GM12865 (cell line): ENCODE results near the gene TNFSF12.

Experiments used
- DNase-seq: peaks from one replicate; pipeline ENCODE4 v3.0.0; 2010; ENCODE audit warnings: low read depth
- H3K4me3 ChIP-seq: 2 replicates; pipeline ENCODE4 v1.5.1; 2011; ENCODE audit warnings: mild to moderate bottlenecking, low read depth, low read length, control low read depth
- TF ChIP-seq, protein P1 (sequence below): IDR thresholded peaks from 2 replicates; pipeline ENCODE4 v1.5.1; 2011; ENCODE audit warnings: low read length, control low read depth, low read depth, inconsistent platforms; ENCODE audit not compliant: insufficient read depth; ENCODE audit errors: missing control alignments

TNFSF12 gene

DNA sequence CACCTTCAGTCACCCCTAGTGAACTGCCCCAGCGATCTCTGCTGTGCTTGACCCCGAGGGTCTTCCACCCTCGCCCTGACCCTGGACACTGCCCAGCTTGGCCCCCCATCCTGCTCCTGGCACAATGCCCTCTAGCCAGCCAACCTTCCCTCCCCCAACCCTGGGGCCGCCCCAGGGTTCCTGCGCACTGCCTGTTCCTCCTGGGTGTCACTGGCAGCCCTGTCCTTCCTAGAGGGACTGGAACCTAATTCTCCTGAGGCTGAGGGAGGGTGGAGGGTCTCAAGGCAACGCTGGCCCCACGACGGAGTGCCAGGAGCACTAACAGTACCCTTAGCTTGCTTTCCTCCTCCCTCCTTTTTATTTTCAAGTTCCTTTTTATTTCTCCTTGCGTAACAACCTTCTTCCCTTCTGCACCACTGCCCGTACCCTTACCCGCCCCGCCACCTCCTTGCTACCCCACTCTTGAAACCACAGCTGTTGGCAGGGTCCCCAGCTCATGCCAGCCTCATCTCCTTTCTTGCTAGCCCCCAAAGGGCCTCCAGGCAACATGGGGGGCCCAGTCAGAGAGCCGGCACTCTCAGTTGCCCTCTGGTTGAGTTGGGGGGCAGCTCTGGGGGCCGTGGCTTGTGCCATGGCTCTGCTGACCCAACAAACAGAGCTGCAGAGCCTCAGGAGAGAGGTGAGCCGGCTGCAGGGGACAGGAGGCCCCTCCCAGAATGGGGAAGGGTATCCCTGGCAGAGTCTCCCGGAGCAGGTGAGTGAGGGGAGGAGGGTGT, 9.9 kb downstream of the TNFSF12 start, which contains the start of gene TNFSF13:
TSS of gene TNFSF13 (plus strand) at position 207 of the 776 bp plus-strand sequence. CDS start at position 497, 290 bp downstream.
- no peak for DNase-seq
- TF ChIP-seq, protein P1, sequence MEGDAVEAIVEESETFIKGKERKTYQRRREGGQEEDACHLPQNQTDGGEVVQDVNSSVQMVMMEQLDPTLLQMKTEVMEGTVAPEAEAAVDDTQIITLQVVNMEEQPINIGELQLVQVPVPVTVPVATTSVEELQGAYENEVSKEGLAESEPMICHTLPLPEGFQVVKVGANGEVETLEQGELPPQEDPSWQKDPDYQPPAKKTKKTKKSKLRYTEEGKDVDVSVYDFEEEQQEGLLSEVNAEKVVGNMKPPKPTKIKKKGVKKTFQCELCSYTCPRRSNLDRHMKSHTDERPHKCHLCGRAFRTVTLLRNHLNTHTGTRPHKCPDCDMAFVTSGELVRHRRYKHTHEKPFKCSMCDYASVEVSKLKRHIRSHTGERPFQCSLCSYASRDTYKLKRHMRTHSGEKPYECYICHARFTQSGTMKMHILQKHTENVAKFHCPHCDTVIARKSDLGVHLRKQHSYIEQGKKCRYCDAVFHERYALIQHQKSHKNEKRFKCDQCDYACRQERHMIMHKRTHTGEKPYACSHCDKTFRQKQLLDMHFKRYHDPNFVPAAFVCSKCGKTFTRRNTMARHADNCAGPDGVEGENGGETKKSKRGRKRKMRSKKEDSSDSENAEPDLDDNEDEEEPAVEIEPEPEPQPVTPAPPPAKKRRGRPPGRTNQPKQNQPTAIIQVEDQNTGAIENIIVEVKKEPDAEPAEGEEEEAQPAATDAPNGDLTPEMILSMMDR, result no peak
- H3K4me3 ChIP-seq, result peak within 1 kb of the TSS; percentile 47

DNA sequence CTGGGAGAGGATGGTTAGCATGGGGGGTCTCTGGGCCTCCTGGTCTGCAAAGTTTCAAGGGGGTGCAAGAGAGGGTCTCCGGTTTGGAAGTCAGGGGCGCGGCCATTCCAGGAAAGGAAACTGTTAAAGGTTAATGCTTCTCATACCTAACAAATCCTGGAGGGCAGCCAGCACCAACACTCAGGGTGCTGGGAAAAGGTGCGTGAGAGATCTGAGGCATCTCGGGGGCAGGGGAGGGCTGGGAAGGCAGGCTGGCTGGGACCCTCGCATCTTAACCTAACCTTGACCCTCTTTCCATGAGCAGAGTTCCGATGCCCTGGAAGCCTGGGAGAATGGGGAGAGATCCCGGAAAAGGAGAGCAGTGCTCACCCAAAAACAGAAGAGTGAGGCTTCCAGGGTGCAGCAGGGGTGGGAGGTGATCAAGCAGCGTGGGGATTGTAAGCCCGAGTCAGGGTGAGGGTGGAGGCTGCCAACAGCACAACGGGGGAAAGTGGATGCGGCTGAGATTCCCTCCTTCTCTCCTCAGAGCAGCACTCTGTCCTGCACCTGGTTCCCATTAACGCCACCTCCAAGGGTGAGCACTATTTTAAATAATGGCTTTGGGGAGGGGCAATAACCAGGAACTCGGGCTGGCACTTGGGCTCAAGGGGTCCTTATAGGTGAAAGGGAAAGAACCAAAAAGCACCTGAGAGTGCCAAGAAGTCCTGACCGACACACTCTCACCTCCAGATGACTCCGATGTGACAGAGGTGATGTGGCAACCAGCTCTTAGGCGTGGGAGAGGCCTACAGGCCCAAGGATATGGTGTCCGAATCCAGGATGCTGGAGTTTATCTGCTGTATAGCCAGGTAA, 10.7 kb downstream of the TNFSF12 start:
- TF ChIP-seq, protein P1, result no peak
- no peak overlapping the region for H3K4me3 ChIP-seq
- no peak for DNase-seq

DNA sequence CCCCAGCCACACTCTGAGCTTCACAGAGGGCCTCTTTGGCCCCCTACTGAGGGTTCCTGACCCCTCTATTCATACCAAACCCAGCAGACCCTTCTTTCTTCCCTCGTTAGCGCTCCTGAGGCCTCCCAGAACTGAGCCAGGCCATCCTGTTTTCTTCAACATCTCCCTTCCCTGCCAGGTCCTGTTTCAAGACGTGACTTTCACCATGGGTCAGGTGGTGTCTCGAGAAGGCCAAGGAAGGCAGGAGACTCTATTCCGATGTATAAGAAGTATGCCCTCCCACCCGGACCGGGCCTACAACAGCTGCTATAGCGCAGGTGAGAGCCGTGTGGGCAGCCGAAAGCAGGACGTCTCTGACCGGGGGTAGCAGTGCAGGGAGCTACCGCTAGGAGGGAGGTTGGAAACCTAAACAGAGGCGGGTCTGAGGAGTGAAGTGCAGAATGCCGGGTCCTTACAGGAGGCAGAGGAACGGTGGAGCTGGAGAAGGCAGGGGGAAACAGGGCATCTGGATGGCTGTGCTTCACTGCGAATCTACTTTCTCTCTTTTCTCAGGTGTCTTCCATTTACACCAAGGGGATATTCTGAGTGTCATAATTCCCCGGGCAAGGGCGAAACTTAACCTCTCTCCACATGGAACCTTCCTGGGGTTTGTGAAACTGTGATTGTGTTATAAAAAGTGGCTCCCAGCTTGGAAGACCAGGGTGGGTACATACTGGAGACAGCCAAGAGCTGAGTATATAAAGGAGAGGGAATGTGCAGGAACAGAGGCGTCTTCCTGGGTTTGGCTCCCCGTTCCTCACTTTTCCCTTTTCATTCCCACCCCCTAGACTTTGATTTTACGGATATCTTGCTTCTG, 11.5 kb downstream of the TNFSF12 start:
- peak overlapping the region; percentile 72 for H3K4me3 ChIP-seq
- TF ChIP-seq, protein P1, result peak; percentile 67
- DNase-seq, result peak; percentile 70

DNA sequence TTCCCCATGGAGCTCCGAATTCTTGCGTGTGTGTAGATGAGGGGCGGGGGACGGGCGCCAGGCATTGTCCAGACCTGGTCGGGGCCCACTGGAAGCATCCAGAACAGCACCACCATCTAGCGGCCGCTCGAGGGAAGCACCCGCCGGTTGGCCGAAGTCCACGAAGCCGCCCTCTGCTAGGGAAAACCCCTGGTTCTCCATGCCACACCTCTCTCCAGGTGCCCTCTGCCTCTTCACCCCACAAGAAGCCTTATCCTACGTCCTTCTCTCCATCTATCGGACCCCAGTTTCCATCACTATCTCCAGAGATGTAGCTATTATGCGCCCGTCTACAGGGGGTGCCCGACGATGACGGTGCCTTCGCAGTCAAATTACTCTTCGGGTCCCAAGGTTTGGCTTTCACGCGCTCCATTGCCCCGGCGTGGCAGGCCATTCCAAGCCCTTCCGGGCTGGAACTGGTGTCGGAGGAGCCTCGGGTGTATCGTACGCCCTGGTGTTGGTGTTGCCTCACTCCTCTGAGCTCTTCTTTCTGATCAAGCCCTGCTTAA, 12.2 kb downstream of the TNFSF12 start:
- DNase-seq, result peak; percentile 93
- TF ChIP-seq, protein P1, result peak; percentile 95
- peak overlapping the region; percentile 72 for H3K4me3 ChIP-seq

DNA sequence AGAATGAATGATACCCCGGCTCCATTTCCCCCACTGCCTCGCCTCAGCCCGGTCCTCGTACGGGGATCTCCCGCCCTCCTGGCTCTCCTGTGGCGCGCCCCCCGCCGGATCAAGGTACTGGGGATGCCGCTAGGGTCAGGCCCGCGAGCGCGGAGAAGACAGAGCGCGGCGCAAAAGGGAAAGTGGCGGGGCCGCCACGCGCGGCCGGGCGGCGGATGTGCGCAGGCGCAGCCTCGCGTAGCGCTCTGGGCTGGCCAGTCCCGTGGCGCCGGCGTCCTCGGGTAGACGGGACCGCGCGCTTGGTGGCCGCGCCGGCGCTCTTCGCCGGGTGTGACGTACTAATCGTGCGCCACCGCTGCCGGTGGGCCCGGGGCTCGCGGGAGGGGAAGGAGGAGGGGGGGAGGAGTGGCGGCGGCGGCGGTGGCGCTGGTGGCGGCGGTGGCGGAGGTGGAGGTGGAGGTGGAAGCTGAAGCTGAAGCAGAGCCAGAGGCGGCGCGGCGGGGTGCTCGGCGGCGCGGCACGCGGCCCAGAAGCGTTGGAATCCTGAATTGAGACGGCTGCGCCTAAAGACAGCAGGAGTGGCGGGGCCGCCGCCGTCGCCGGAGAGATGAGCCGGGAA, 12.8 kb downstream of the TNFSF12 start, which contains the start of gene SENP3:
TSS of gene SENP3 (plus strand) at position 331 of the 619 bp plus-strand sequence. CDS start 1,158 bp downstream, outside the sequence.
- TF ChIP-seq, protein P1, result no peak
- H3K4me3 ChIP-seq, result peak within 1 kb of the TSS; percentile 72
- DNase-seq, result peak; percentile 94
